ENCODE results near the gene SMG6.
A peak's percentile ranks its signal among the peaks of the same experiment; 100 is the strongest.

SMG6 gene

DNA sequence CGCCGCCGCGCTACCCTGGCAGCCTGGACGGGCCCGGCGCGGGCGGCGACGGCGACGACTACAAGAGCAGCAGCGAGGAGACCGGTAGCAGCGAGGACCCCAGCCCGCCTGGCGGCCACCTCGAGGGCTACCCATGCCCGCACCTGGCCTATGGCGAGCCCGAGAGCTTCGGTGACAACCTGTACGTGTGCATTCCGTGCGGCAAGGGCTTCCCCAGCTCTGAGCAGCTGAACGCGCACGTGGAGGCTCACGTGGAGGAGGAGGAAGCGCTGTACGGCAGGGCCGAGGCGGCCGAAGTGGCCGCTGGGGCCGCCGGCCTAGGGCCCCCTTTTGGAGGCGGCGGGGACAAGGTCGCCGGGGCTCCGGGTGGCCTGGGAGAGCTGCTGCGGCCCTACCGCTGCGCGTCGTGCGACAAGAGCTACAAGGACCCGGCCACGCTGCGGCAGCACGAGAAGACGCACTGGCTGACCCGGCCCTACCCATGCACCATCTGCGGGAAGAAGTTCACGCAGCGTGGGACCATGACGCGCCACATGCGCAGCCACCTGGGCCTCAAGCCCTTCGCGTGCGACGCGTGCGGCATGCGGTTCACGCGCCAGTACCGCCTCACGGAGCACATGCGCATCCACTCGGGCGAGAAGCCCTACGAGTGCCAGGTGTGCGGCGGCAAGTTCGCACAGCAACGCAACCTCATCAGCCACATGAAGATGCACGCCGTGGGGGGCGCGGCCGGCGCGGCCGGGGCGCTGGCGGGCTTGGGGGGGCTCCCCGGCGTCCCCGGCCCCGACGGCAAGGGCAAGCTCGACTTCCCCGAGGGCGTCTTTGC lies 245.6 kb downstream of the SMG6 start:
- Histone ChIP-seq H3K4me1 (ENCODE audit: insufficient read depth, low read length) (peaks cover 9% of the 10 kb centered on the region), H3K27me3 (ENCODE audit: insufficient read depth, low read length) (no peaks in the 10 kb centered on the region), H3K9me3 (ENCODE audit: low read length) (peaks cover 5% of the 10 kb centered on the region), H2AFZ (ENCODE audit: low read depth, low read length) (no peak overlapping the region), H3K36me3 (ENCODE audit: insufficient read depth, low read length) (peaks cover 30% of the 10 kb centered on the region), H3K4me3 (ENCODE audit: low read length) (no peak overlapping the region)

GRCh38 chr17:2057175-2057759 lies 246.3 kb downstream of the SMG6 start:
- Histone ChIP-seq H3K4me1 (ENCODE audit: insufficient read depth, low read length) (peaks cover 11% of the 10 kb centered on the region), H2AFZ (ENCODE audit: low read depth, low read length) (no peak overlapping the region), H3K9me3 (ENCODE audit: low read length) (peaks cover 5% of the 10 kb centered on the region), H3K27me3 (ENCODE audit: insufficient read depth, low read length) (no peaks in the 10 kb centered on the region), H3K36me3 (ENCODE audit: insufficient read depth, low read length) (peaks cover 26% of the 10 kb centered on the region), H3K4me3 (ENCODE audit: low read length) (no peak overlapping the region)

- H3K9me3 ChIP-seq (ENCODE audit: low read length) = peaks cover 5% of the 10 kb centered on the region
- peaks cover 14% of the 10 kb centered on the region for H3K4me1 ChIP-seq (ENCODE audit: insufficient read depth, low read length)
- H2AFZ ChIP-seq (ENCODE audit: low read depth, low read length) = no peak overlapping the region
- peaks cover 21% of the 10 kb centered on the region for H3K36me3 ChIP-seq (ENCODE audit: insufficient read depth, low read length)
- H3K4me3 ChIP-seq (ENCODE audit: low read length) = no peak overlapping the region
- no peaks in the 10 kb centered on the region for H3K27me3 ChIP-seq (ENCODE audit: insufficient read depth, low read length)
Observed at GRCh38 chr17:2056206-2057174, 247.1 kb downstream of the SMG6 start.

DNA sequence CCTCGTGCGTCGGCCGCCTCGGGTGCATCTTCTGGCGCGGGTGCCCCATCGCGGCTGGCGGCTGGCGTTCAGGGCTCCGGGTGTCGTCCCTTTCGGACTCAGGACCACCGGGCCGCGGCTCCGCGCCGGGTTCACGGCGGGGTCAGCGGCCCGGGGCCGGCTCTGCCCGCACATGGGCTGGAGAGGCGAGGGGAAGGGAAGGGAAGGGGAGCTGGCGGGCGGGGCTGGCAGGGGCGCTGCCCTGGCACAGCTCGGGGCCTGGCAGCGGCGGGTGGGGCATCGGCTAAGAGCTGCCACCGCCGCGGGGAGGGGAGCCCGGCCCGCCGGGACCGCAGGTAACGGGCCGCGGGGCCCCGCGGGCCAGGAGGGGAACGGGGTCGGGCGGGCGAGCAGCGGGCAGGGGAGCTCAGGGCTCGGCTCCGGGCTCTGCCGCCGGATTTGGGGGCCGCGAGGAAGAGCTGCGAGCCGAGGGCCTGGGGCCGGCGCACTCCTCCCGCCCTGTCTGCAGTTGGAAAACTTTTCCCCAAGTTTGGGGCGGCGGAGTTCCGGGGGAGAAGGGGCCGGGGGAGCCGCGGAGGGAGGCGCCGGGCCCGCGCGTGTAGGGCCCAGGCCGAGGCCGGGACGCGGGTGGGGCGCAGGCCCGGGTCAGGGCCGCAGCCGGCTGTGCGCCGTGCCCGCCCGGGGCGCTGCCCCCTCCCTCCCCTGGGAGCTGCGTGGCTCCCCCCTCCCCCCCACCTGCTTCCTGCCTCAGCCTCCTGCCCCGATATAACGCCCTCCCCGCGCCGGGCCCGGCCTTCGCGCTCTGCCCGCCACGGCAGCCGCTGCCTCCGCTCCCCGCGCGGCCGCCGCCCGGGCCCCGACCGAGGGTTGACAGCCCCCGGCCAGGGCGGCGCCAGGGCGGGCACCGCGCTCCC lies 248.0 kb downstream of the SMG6 start:
- H3K4me3 ChIP-seq (ENCODE audit: low read length) = peak overlapping the region; percentile 20

GRCh38 chr17:2054512-2055291 lies 248.9 kb downstream of the SMG6 start, which contains the start of gene HIC1:
HIC1 (plus strand) TSS chr17:2055103; CDS start chr17:2056691, 1,588 bp downstream.
- H3K4me3 ChIP-seq (ENCODE audit: low read length) = peak within 1 kb of the TSS; percentile 37
- H3K27me3 ChIP-seq (ENCODE audit: insufficient read depth, low read length) = no peaks in the 10 kb centered on the region
- peaks cover 5% of the 10 kb centered on the region for H3K9me3 ChIP-seq (ENCODE audit: low read length)

More for the DNA sequence above, 248.0 kb downstream of the SMG6 start:
- Histone ChIP-seq H3K36me3 (ENCODE audit: insufficient read depth, low read length) (peaks cover 12% of the 10 kb centered on the region), H3K9me3 (ENCODE audit: low read length) (peaks cover 5% of the 10 kb centered on the region), H3K4me1 (ENCODE audit: insufficient read depth, low read length) (peaks cover 14% of the 10 kb centered on the region), H2AFZ (ENCODE audit: low read depth, low read length) (peak overlapping the region; percentile 46), H3K27me3 (ENCODE audit: insufficient read depth, low read length) (no peaks in the 10 kb centered on the region)

DNA sequence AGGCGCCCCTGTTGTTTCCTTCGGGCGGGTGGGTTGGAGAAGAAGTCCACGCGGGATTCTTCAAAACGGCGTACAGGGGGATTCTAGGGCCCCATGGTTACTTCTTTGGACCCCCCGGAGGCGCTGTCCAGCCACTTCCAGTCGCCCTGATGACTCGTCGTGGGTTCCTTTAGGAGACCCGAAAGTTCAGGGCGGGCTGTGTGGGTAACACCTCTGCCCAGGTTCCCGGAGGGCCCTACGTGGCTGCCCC lies 249.4 kb downstream of the SMG6 start:
- H3K4me1 ChIP-seq (ENCODE audit: insufficient read depth, low read length) = peaks cover 15% of the 10 kb centered on the region
- H3K36me3 ChIP-seq (ENCODE audit: insufficient read depth, low read length) = peaks cover 2% of the 10 kb centered on the region
- H3K4me3 ChIP-seq (ENCODE audit: low read length) = peak overlapping the region; percentile 37
- H2AFZ ChIP-seq (ENCODE audit: low read depth, low read length) = no peak overlapping the region
- no peaks in the 10 kb centered on the region for H3K27me3 ChIP-seq (ENCODE audit: insufficient read depth, low read length)
- peaks cover 5% of the 10 kb centered on the region for H3K9me3 ChIP-seq (ENCODE audit: low read length)

More at GRCh38 chr17:2054512-2055291, 248.9 kb downstream of the SMG6 start, which contains the start of gene HIC1:
- H3K36me3 ChIP-seq (ENCODE audit: insufficient read depth, low read length) = peaks cover 3% of the 10 kb centered on the region
- H3K4me1 ChIP-seq (ENCODE audit: insufficient read depth, low read length) = peaks cover 14% of the 10 kb centered on the region
- H2AFZ ChIP-seq (ENCODE audit: low read depth, low read length) = peak within 1 kb of the TSS; percentile 46

- Histone ChIP-seq H3K9me3 (ENCODE audit: low read length) (peaks cover 5% of the 10 kb centered on the region), H2AFZ (ENCODE audit: low read depth, low read length) (no peak overlapping the region), H3K27me3 (ENCODE audit: insufficient read depth, low read length) (no peaks in the 10 kb centered on the region), H3K4me3 (ENCODE audit: low read length) (peak overlapping the region; percentile 37), H3K36me3 (ENCODE audit: insufficient read depth, low read length) (peaks cover 2% of the 10 kb centered on the region), H3K4me1 (ENCODE audit: insufficient read depth, low read length) (peaks cover 21% of the 10 kb centered on the region)
Observed at GRCh38 chr17:2053380-2054261, 250.0 kb downstream of the SMG6 start.

GRCh38 chr17:2051933-2052559 lies 251.5 kb downstream of the SMG6 start:
- peaks cover 27% of the 10 kb centered on the region for H3K4me1 ChIP-seq (ENCODE audit: insufficient read depth, low read length)
- H3K4me3 ChIP-seq (ENCODE audit: low read length) = no peak overlapping the region
- no peaks in the 10 kb centered on the region for H3K27me3 ChIP-seq (ENCODE audit: insufficient read depth, low read length)
- no peaks in the 10 kb centered on the region for H3K36me3 ChIP-seq (ENCODE audit: insufficient read depth, low read length)
- no peaks in the 10 kb centered on the region for H3K9me3 ChIP-seq (ENCODE audit: low read length)
- H2AFZ ChIP-seq (ENCODE audit: low read depth, low read length) = no peak overlapping the region

- Histone ChIP-seq H3K9me3 (ENCODE audit: low read length) (no peaks in the 10 kb centered on the region), H3K27me3 (ENCODE audit: insufficient read depth, low read length) (no peaks in the 10 kb centered on the region), H3K36me3 (ENCODE audit: insufficient read depth, low read length) (peaks cover 3% of the 10 kb centered on the region), H3K4me3 (ENCODE audit: low read length) (peak overlapping the region; percentile 47), H2AFZ (ENCODE audit: low read depth, low read length) (no peak overlapping the region), H3K4me1 (ENCODE audit: insufficient read depth, low read length) (peaks cover 27% of the 10 kb centered on the region)
Observed at GRCh38 chr17:2051061-2051932, 252.3 kb downstream of the SMG6 start.
